GM12878 (cell line): ENCODE data around the gene LCE1C. TPM values are rescaled to one million over a fixed set of nuclear protein-coding genes. Genes with fewer than 3 reads are reported as not detected.

ENCODE experiments used
- ATF7 ChIP-seq: fragments of 450-650 bp; IDR thresholded peaks from 2 replicates; pipeline ENCODE4 v1.6.1; 2016; ENCODE audit warnings: low read depth, mild to moderate bottlenecking
- BRCA1 ChIP-seq: IDR thresholded peaks from 2 replicates; pipeline ENCODE4 v1.6.1; 2011; ENCODE audit warnings: low read depth, low read length, improper control_type of control experiment
- CBX5 ChIP-seq: sonication (generic); IDR thresholded peaks from 2 replicates; pipeline ENCODE4 v1.6.1; 2016; ENCODE audit warnings: low read depth, moderate library complexity, mild to moderate bottlenecking, inconsistent platforms
- CEBPB ChIP-seq, 2 experiments: fragments of 150-350 bp in 1 of 2; IDR thresholded peaks; 2 replicates each; pipeline ENCODE4 v1.6.1; 2012 to 2014; ENCODE audit warnings: low read depth in 2 of 2, low read length in 2 of 2, borderline replicate concordance in 1 of 2, inconsistent platforms in 1 of 2
- NFXL1 ChIP-seq: fragments of 450-650 bp; IDR thresholded peaks from 2 replicates; pipeline ENCODE4 v1.6.1; 2017; ENCODE audit warnings: antibody characterized with exemption, mild to moderate bottlenecking, borderline replicate concordance
- NR2C1 ChIP-seq: fragments of 450-650 bp; IDR thresholded peaks from 2 replicates; pipeline ENCODE4 v1.6.1; 2017; ENCODE audit warnings: antibody characterized with exemption, mild to moderate bottlenecking, moderate library complexity
- polyA plus RNA-seq, 11 experiments: library from polyadenylated mRNA; depleted of rRNA in 4 of 11; unstranded in 6 of 11; stranded (reverse) in 5 of 11; fragments of >200 nt; fragmentation: Nextera tagmentation in 4 of 11; fragmentation: Illumina TruSeq in 1 of 11; extraction: Ambion mirVana in 4 of 11; extraction: Trizol in 1 of 11; gene quantifications; 1 replicate in 1 of 11; 2 replicates in 10 of 11; pipeline versions ENCODE4 v1.2.1 to v1.2.3, GENCODE V29; 2011 to 2016; ENCODE audit warnings: inconsistent platforms in 2 of 11, missing spikeins in 2 of 11, low read depth in 1 of 11
- total RNA-seq, 4 experiments: library from RNA; depleted of rRNA in 3 of 4; stranded (reverse); fragments of >200 nt in 3 of 4; fragmentation: Illumina TruSeq in 1 of 4; extraction: Trizol in 1 of 4; gene quantifications; 2 replicates each; pipeline versions ENCODE4 v1.2.1 to v1.2.3, GENCODE V29; 2013 to 2021
- TF ChIP-seq, protein P1 (sequence below): fragments of 450-650 bp; IDR thresholded peaks from 2 replicates; pipeline ENCODE4 v1.6.1; 2018; ENCODE audit warnings: mild to moderate bottlenecking, low read depth, moderate library complexity; ENCODE audit not compliant: partially characterized antibody
- TF ChIP-seq, protein P2 (sequence below): fragments of 450-650 bp; IDR thresholded peaks from 2 replicates; pipeline ENCODE4 v1.6.1; 2016; ENCODE audit warnings: mild to moderate bottlenecking
- TF ChIP-seq, protein P3 (sequence below): IDR thresholded peaks from 2 replicates; pipeline ENCODE4 v1.6.1; 2012; ENCODE audit warnings: improper control_type of control experiment, low read depth, low read length; ENCODE audit not compliant: insufficient replicate concordance
- TF ChIP-seq, protein P4 (sequence below): fragments of 450-650 bp; IDR thresholded peaks from 2 replicates; pipeline ENCODE4 v1.6.1; 2017; ENCODE audit warnings: low read depth, mild to moderate bottlenecking, moderate library complexity
- TF ChIP-seq, protein P5 (sequence below): fragments of 450-650 bp; IDR thresholded peaks from 2 replicates; pipeline ENCODE4 v1.6.1; 2018; ENCODE audit warnings: borderline replicate concordance, mild to moderate bottlenecking; ENCODE audit not compliant: partially characterized antibody

Gene LCE1C
- total and polyA plus RNA-seq, 10 of the 15 experiments (the other 5 are each of a cell fraction or from before 2014, with no cell fraction given): 0.15 to 4.1 (median 1.4) TPM; not detected in 4

DNA sequence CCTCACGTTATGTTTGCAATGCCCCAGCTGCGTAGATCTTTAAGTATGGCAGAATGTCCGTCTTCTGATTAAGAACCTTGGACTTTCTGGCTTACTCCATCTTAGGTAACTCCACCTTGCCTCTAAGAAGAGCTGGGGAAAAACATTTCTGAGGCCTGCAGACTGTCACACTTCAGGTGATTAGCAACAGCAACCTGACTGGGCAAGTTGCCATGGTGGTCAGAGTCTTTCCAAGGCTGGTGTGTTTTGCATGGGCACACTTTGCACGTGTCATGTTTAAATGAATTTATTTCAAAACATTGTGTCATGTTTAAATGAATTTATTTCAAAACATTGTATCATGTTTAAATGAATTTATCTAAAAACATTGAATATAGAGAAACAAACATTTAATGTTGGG, 47.8 kb downstream of the LCE1C start (continued):
- TF ChIP-seq, protein P1, sequence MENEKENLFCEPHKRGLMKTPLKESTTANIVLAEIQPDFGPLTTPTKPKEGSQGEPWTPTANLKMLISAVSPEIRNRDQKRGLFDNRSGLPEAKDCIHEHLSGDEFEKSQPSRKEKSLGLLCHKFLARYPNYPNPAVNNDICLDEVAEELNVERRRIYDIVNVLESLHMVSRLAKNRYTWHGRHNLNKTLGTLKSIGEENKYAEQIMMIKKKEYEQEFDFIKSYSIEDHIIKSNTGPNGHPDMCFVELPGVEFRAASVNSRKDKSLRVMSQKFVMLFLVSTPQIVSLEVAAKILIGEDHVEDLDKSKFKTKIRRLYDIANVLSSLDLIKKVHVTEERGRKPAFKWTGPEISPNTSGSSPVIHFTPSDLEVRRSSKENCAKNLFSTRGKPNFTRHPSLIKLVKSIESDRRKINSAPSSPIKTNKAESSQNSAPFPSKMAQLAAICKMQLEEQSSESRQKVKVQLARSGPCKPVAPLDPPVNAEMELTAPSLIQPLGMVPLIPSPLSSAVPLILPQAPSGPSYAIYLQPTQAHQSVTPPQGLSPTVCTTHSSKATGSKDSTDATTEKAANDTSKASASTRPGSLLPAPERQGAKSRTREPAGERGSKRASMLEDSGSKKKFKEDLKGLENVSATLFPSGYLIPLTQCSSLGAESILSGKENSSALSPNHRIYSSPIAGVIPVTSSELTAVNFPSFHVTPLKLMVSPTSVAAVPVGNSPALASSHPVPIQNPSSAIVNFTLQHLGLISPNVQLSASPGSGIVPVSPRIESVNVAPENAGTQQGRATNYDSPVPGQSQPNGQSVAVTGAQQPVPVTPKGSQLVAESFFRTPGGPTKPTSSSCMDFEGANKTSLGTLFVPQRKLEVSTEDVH: no peak
- TF ChIP-seq, protein P2, sequence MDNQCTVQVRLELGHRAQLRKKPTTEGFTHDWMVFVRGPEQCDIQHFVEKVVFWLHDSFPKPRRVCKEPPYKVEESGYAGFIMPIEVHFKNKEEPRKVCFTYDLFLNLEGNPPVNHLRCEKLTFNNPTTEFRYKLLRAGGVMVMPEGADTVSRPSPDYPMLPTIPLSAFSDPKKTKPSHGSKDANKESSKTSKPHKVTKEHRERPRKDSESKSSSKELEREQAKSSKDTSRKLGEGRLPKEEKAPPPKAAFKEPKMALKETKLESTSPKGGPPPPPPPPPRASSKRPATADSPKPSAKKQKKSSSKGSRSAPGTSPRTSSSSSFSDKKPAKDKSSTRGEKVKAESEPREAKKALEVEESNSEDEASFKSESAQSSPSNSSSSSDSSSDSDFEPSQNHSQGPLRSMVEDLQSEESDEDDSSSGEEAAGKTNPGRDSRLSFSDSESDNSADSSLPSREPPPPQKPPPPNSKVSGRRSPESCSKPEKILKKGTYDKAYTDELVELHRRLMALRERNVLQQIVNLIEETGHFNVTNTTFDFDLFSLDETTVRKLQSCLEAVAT: no peak
- TF ChIP-seq BRCA1 (no peak), CBX5 (no peak), NFXL1 (no peak), NR2C1 (no peak), CEBPB (IDR thresholded peaks at IDR 0.05; ENCODE audit: borderline replicate concordance in 1 of 2, low read depth in 2 of 2, low read length in 2 of 2) (no peak), ATF7 (no peak)
- TF ChIP-seq, protein P3, sequence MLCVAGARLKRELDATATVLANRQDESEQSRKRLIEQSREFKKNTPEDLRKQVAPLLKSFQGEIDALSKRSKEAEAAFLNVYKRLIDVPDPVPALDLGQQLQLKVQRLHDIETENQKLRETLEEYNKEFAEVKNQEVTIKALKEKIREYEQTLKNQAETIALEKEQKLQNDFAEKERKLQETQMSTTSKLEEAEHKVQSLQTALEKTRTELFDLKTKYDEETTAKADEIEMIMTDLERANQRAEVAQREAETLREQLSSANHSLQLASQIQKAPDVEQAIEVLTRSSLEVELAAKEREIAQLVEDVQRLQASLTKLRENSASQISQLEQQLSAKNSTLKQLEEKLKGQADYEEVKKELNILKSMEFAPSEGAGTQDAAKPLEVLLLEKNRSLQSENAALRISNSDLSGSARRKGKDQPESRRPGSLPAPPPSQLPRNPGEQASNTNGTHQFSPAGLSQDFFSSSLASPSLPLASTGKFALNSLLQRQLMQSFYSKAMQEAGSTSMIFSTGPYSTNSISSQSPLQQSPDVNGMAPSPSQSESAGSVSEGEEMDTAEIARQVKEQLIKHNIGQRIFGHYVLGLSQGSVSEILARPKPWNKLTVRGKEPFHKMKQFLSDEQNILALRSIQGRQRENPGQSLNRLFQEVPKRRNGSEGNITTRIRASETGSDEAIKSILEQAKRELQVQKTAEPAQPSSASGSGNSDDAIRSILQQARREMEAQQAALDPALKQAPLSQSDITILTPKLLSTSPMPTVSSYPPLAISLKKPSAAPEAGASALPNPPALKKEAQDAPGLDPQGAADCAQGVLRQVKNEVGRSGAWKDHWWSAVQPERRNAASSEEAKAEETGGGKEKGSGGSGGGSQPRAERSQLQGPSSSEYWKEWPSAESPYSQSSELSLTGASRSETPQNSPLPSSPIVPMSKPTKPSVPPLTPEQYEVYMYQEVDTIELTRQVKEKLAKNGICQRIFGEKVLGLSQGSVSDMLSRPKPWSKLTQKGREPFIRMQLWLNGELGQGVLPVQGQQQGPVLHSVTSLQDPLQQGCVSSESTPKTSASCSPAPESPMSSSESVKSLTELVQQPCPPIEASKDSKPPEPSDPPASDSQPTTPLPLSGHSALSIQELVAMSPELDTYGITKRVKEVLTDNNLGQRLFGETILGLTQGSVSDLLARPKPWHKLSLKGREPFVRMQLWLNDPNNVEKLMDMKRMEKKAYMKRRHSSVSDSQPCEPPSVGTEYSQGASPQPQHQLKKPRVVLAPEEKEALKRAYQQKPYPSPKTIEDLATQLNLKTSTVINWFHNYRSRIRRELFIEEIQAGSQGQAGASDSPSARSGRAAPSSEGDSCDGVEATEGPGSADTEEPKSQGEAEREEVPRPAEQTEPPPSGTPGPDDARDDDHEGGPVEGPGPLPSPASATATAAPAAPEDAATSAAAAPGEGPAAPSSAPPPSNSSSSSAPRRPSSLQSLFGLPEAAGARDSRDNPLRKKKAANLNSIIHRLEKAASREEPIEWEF: no peak
- TF ChIP-seq, protein P4, sequence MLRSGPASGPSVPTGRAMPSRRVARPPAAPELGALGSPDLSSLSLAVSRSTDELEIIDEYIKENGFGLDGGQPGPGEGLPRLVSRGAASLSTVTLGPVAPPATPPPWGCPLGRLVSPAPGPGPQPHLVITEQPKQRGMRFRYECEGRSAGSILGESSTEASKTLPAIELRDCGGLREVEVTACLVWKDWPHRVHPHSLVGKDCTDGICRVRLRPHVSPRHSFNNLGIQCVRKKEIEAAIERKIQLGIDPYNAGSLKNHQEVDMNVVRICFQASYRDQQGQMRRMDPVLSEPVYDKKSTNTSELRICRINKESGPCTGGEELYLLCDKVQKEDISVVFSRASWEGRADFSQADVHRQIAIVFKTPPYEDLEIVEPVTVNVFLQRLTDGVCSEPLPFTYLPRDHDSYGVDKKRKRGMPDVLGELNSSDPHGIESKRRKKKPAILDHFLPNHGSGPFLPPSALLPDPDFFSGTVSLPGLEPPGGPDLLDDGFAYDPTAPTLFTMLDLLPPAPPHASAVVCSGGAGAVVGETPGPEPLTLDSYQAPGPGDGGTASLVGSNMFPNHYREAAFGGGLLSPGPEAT: no peak
- TF ChIP-seq, protein P5, sequence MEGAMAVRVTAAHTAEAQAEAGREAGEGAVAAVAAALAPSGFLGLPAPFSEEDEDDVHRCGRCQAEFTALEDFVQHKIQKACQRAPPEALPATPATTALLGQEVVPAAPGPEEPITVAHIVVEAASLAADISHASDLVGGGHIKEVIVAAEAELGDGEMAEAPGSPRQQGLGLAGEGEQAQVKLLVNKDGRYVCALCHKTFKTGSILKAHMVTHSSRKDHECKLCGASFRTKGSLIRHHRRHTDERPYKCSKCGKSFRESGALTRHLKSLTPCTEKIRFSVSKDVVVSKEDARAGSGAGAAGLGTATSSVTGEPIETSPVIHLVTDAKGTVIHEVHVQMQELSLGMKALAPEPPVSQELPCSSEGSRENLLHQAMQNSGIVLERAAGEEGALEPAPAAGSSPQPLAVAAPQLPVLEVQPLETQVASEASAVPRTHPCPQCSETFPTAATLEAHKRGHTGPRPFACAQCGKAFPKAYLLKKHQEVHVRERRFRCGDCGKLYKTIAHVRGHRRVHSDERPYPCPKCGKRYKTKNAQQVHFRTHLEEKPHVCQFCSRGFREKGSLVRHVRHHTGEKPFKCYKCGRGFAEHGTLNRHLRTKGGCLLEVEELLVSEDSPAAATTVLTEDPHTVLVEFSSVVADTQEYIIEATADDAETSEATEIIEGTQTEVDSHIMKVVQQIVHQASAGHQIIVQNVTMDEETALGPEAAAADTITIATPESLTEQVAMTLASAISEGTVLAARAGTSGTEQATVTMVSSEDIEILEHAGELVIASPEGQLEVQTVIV: no peak
